CD14-positive monocyte (primary cell): Measurements from ENCODE around the gene KLC3. TPM values are rescaled to one million over a fixed set of nuclear protein-coding genes. Genes with fewer than 3 reads are reported as not detected.

ENCODE experiments used
- DNase-seq, 3 donors: peaks; one replicate each; pipeline ENCODE4 v3.0.0-alpha.2; 2011 to 2022
- H2AFZ ChIP-seq: 2 replicates; pipeline ENCODE4 v1.6.0; 2012; ENCODE audit warnings: mild to moderate bottlenecking, low read depth, low read length, inconsistent platforms; ENCODE audit not compliant: insufficient read depth, poor library complexity, severe bottlenecking
- H3K27ac ChIP-seq, 2 donors: 1 replicate in 1 of 2; 2 replicates in 1 of 2; pipeline ENCODE4 v1.5.1; 2012 to 2013; ENCODE audit warnings: low read length in 2 of 2, control low read depth in 1 of 2, inconsistent platforms in 1 of 2, low read depth in 1 of 2, mild to moderate bottlenecking in 1 of 2
- H3K27me3 ChIP-seq, 2 donors: one replicate each; pipeline versions ENCODE4 v1.6.0 to v1.6.1; 2011 to 2013; ENCODE audit warnings: low read length in 2 of 2; ENCODE audit not compliant: control insufficient read depth in 2 of 2, insufficient read depth in 2 of 2
- H3K36me3 ChIP-seq, 2 donors: replicated peaks in 1 of 2; 1 replicate in 1 of 2; 2 replicates in 1 of 2; pipeline versions ENCODE4 v1.5.1 to v1.6.1; 2012 to 2013; ENCODE audit warnings: low read length in 2 of 2, control low read depth in 1 of 2, inconsistent platforms in 1 of 2, mild to moderate bottlenecking in 1 of 2; ENCODE audit not compliant: insufficient read depth in 2 of 2, control insufficient read depth in 1 of 2
- H3K4me1 ChIP-seq, 2 donors: 1 replicate in 1 of 2; 2 replicates in 1 of 2; pipeline versions ENCODE4 v1.5.1 to v1.6.1; 2012 to 2013; ENCODE audit warnings: low read length in 2 of 2, control low read depth in 1 of 2, inconsistent platforms in 1 of 2, mild to moderate bottlenecking in 1 of 2, moderate library complexity in 1 of 2; ENCODE audit not compliant: insufficient read depth in 2 of 2, control insufficient read depth in 1 of 2
- H3K4me2 ChIP-seq: replicated peaks from 2 replicates; pipeline ENCODE3; 2012; ENCODE audit warnings: low read length, moderate library complexity, mild to moderate bottlenecking; ENCODE audit not compliant: poor library complexity, severe bottlenecking; ENCODE audit errors: extremely low read depth
- H3K4me3 ChIP-seq, 3 experiments: fragments of 200-600 bp in 1 of 3; sonication (generic) in 1 of 3; replicated peaks in 1 of 3; 1 replicate in 2 of 3; 2 replicates in 1 of 3; pipeline ENCODE4 v1.5.1; 2011 to 2013; ENCODE audit warnings: low read length in 3 of 3, mild to moderate bottlenecking in 3 of 3, control low read depth in 2 of 3, low read depth in 2 of 3, inconsistent platforms in 1 of 3, moderate library complexity in 1 of 3
- H3K79me2 ChIP-seq: 2 replicates; pipeline ENCODE4 v1.6.0; 2012; ENCODE audit warnings: mild to moderate bottlenecking, control low read depth, inconsistent platforms, low read length, moderate library complexity; ENCODE audit not compliant: insufficient read depth
- H3K9ac ChIP-seq: 2 replicates; pipeline ENCODE4 v1.6.0; 2017; ENCODE audit warnings: low read length, mild to moderate bottlenecking; ENCODE audit not compliant: insufficient read depth, poor library complexity, severe bottlenecking
- H3K9me3 ChIP-seq, 2 donors: replicated peaks in 1 of 2; 1 replicate in 1 of 2; 2 replicates in 1 of 2; pipeline versions ENCODE4 v1.5.1 to v1.6.1; 2012 to 2013; ENCODE audit warnings: low read length in 2 of 2, control low read depth in 1 of 2; ENCODE audit not compliant: control insufficient read depth in 1 of 2, insufficient read depth in 1 of 2
- H4K20me1 ChIP-seq: 2 replicates; pipeline ENCODE4 v1.6.0; 2012; ENCODE audit warnings: mild to moderate bottlenecking, low read length, control low read depth, moderate library complexity; ENCODE audit not compliant: insufficient read depth
- H3K27ac Mint-ChIP-seq, 7 donors: one replicate each; pipeline ENCODE4 v1.8.0; 2020; ENCODE audit warnings: mild to moderate bottlenecking in 7 of 7, mixed read lengths in 7 of 7, moderate library complexity in 6 of 7, inconsistent platforms in 2 of 7
- H3K27me3 Mint-ChIP-seq, 3 donors: one replicate each; pipeline ENCODE4 v1.8.0; 2021 to 2022; ENCODE audit warnings: low read depth in 3 of 3, mild to moderate bottlenecking in 3 of 3, mixed read lengths in 3 of 3, moderate library complexity in 3 of 3, inconsistent platforms in 1 of 3
- H3K36me3 Mint-ChIP-seq, 2 donors: one replicate each; pipeline ENCODE4 v1.8.0; 2020; ENCODE audit warnings: mixed read lengths in 2 of 2, inconsistent platforms in 1 of 2, mild to moderate bottlenecking in 1 of 2
- H3K4me1 Mint-ChIP-seq: one replicate; pipeline ENCODE4 v1.8.0; 2020; ENCODE audit warnings: mild to moderate bottlenecking, mixed read lengths
- H3K4me3 Mint-ChIP-seq, 2 donors: one replicate each; pipeline ENCODE4 v1.8.0; 2020; ENCODE audit warnings: mild to moderate bottlenecking in 2 of 2, mixed read lengths in 2 of 2, moderate library complexity in 1 of 2
- H3K9me3 Mint-ChIP-seq, 7 donors: one replicate each; pipeline ENCODE4 v1.8.0; 2020 to 2022; ENCODE audit warnings: mixed read lengths in 7 of 7, mild to moderate bottlenecking in 6 of 7, moderate library complexity in 6 of 7, inconsistent platforms in 2 of 7
- WGBS: methylation state at CpG from one replicate; pipeline ENCODE4 v1.1.5; 2013; ENCODE audit warnings: missing lambda C conversion rate; ENCODE audit not compliant: insufficient coverage; 5-methylcytosine and 5-hydroxymethylcytosine counted together
- intact Hi-C, 2 donors: fragments of 100-400 bp; cut with micrococcal nuclease; formaldehyde crosslinking; loops; one replicate each; pipeline versions ENCODE4 v1.15.0 to v1.15.1; 2023
- polyA plus RNA-seq, 3 donors: library from polyadenylated mRNA; depleted of rRNA in 1 of 3; unstranded in 2 of 3; stranded (reverse) in 1 of 3; fragments of 300-500 nt in 2 of 3; fragments of >200 nt in 1 of 3; fragmentation: Illumina TruSeq in 2 of 3; gene quantifications; 1 replicate in 2 of 3; 2 replicates in 1 of 3; pipeline ENCODE4 v1.2.3, GENCODE V29; 2012 to 2021
- TF ChIP-seq, protein P1 (sequence below): fragments of 200-600 bp; IDR thresholded peaks from one replicate; pipeline ENCODE4 v1.8.0; 2022; ENCODE audit warnings: antibody characterized with exemption, mild to moderate bottlenecking

The KLC3 gene
- polyA plus RNA-seq, 3 donors = not detected

DNA sequence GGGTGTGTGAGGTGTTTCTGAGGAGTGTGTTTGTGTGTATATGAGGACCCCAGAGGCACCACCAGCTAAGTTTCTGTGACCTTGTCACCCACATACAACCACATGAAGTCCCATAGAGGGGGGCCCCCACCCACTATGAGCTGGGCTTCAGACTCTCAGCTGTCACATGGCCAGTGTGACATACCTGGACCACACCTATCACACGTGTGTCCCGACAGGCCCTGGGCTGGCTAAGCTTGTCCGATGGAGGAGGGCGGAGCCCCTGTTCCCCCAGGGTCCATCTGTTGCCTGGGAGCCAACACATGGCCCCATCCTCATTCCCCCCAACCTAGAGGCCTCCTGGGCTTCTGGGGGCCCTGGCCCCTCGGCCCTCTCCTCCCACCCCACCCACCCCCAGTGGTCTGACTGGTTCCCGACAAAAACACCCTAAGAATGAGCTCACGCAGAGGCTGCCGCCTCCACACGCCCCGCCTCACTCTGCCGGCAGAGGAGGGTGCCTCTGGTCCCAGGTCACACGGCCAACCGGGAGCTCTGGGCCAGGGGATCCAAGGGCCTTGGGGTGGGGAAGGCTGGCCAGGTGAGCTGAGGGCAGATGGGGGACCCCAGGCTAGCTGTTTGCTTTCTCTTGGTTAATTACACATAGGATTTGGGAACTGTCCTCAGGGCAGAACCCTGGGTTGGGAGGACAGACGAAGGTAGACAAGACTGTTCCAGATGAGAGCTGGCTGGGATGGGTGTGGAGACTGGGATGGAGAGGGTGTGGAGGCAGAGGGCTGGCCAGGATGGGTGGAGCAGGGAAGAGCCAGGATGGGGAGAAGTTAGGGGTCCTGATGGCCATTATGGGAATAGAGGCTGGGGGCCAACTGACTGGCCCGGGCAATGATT lies 4.3 kb downstream of the KLC3 start:
- Mint-ChIP-seq H3K27ac (peak overlapping the region in 1 of 7 donors; percentile 25), H3K27me3 (peaks cover 19 to 36% (median 27%) of the 10 kb centered on the region in 3 donors), H3K4me3 (no peak overlapping the region), H3K9me3 (peaks cover 0 to 4% (median 0%) of the 10 kb centered on the region in 7 donors), H3K36me3 (peaks cover 0 to 3% of the 10 kb centered on the region in 2 donors), H3K4me1 (no peaks in the 10 kb centered on the region)
- Histone ChIP-seq H3K79me2 (no peaks in the 10 kb centered on the region), H3K27me3 (peaks cover 4 to 39% of the 10 kb centered on the region in 2 donors), H3K27ac (no peak overlapping the region), H3K9me3 (no peaks in the 10 kb centered on the region), H2AFZ (no peak overlapping the region), H3K36me3 (no peaks in the 10 kb centered on the region), H4K20me1 (no peaks in the 10 kb centered on the region), H3K9ac (no peak overlapping the region), H3K4me2 (no peak overlapping the region), H3K4me1 (peaks cover 0 to 7% of the 10 kb centered on the region in 2 donors), H3K4me3 (no peak overlapping the region)
- intact Hi-C loops = loop anchor here in 1 of 2 donors (10.0 kb wide), 1 partner anchor 200 kb away; no protein-coding TSS in a partner anchor
- WGBS = 74% methylated on average over 9 of the region's 15 CpGs
- DNase-seq = no peak
- TF ChIP-seq, protein P1, sequence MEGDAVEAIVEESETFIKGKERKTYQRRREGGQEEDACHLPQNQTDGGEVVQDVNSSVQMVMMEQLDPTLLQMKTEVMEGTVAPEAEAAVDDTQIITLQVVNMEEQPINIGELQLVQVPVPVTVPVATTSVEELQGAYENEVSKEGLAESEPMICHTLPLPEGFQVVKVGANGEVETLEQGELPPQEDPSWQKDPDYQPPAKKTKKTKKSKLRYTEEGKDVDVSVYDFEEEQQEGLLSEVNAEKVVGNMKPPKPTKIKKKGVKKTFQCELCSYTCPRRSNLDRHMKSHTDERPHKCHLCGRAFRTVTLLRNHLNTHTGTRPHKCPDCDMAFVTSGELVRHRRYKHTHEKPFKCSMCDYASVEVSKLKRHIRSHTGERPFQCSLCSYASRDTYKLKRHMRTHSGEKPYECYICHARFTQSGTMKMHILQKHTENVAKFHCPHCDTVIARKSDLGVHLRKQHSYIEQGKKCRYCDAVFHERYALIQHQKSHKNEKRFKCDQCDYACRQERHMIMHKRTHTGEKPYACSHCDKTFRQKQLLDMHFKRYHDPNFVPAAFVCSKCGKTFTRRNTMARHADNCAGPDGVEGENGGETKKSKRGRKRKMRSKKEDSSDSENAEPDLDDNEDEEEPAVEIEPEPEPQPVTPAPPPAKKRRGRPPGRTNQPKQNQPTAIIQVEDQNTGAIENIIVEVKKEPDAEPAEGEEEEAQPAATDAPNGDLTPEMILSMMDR = no peak

DNA sequence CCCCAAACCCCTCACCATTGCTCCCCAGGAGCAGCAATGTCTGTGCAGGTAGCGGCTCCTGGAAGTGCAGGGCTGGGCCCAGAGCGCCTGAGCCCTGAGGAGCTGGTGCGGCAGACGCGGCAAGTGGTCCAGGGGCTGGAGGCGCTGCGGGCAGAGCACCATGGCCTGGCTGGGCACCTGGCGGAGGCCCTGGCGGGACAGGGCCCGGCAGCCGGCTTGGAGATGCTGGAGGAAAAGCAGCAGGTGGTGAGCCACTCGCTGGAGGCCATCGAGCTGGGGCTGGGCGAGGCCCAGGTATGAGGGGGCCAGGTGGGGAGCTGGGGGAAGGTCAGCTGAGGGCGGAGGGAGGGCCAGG lies 4.9 kb downstream of the KLC3 start:
- H4K20me1 ChIP-seq = no peaks in the 10 kb centered on the region
- H3K4me3 ChIP-seq = no peak overlapping the region
- intact Hi-C loops = loop anchor here in 1 of 2 donors (10.0 kb wide), 1 partner anchor 201 kb away; no protein-coding TSS in a partner anchor
- Mint-ChIP-seq H3K27me3 (peaks cover 13 to 30% (median 21%) of the 10 kb centered on the region in 3 donors), H3K4me1 (no peaks in the 10 kb centered on the region), H3K9me3 (peaks cover 0 to 1% (median 0%) of the 10 kb centered on the region in 7 donors), H3K4me3 (peak overlapping the region in 1 of 2 donors; percentile 28), H3K27ac (peak overlapping the region in 1 of 7 donors; percentile 26), H3K36me3 (peaks cover 2 to 3% of the 10 kb centered on the region in 2 donors)
- H3K27ac ChIP-seq = no peak overlapping the region
- no peaks in the 10 kb centered on the region for H3K9me3 ChIP-seq
- no peaks in the 10 kb centered on the region for H3K36me3 ChIP-seq
- no peak overlapping the region for H3K4me2 ChIP-seq
- DNase-seq = no peak
- TF ChIP-seq, protein P1 = no peak
- H2AFZ ChIP-seq = no peak overlapping the region
- H3K27me3 ChIP-seq = peaks cover 2 to 33% of the 10 kb centered on the region in 2 donors
- H3K4me1 ChIP-seq = peaks cover 0 to 5% of the 10 kb centered on the region in 2 donors
- no peak overlapping the region for H3K9ac ChIP-seq
- 91% methylated on average over 14 of the region's 15 CpGs for WGBS
- no peaks in the 10 kb centered on the region for H3K79me2 ChIP-seq
